Body of pancreas (tissue), 4 donors: Measurements from ENCODE around the gene SLC27A3.

Source experiments
- CTCF ChIP-seq, 7 experiments: fragments of 450-650 bp in 4 of 7; fragments of 200-600 bp in 3 of 7; sonication (generic) in 3 of 7; IDR thresholded peaks; one replicate each; pipeline ENCODE4 v1.5.1; 2016 to 2019; ENCODE audit warnings: antibody characterized with exemption in 7 of 7
- POLR2A ChIP-seq, 3 donors: fragments of 450-650 bp; IDR thresholded peaks; one replicate each; pipeline ENCODE4 v1.6.1; 2016; ENCODE audit warnings: antibody characterized with exemption in 3 of 3, mild to moderate bottlenecking in 2 of 3

DNA sequence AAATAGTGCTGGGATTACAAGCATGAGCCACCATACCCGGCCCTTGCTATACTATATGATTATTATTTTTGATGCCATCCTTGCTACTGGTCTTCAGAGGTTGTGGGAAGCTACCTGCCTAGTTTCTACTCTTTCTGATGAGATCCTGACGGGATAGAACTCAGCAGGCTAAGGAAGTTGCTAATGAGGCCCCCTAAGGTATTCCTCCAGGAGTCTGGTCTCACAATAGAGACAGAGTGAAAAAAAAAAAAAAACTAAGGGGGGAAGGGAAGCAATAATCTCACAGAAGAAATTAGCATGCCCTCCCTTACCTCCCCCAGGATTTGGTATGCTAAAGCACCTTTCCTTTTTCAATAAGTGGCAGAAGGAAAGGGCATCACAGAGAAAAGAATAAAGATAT is 29.8 kb upstream of the SLC27A3 start:
- TF ChIP-seq POLR2A (IDR thresholded peaks at IDR 0.05) (no peak), CTCF (IDR thresholded peaks at IDR 0.05) (no peak)
